CD4-positive, alpha-beta T cell treated with Interleukin-1 beta for 1 hour (primary cell): ENCODE measurements around the gene SAXO2.
"Not testable (repeated sequence)": the region's sequence is repeated elsewhere in the genome, so short reads cannot be mapped to it uniquely, and the experiment has no call there.

ENCODE experiments used
- DNase-seq, 2 donors: peaks; one replicate each; pipeline ENCODE4 v3.0.0-alpha.2; 2020 to 2022

SAXO2 gene

DNA sequence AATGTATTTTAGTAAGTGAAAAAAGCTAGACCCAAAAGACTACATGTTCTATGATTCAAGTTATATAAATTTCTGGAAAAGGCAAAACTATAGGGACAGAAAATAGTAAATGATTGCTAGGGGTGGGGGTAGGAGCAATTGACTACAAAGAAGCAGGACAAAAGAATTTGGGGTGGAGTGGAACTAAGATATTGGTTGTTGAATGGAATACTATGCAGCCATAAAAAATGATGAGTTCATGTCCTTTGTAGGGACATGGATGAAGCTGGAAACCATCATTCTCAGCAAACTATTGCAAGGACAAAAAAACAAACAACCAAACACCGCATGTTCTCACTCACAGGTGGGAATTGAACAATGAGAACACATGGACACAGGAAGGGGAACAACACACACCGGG is 25.6 kb downstream of the SAXO2 start:
- not testable (repeated sequence) for DNase-seq

DNA sequence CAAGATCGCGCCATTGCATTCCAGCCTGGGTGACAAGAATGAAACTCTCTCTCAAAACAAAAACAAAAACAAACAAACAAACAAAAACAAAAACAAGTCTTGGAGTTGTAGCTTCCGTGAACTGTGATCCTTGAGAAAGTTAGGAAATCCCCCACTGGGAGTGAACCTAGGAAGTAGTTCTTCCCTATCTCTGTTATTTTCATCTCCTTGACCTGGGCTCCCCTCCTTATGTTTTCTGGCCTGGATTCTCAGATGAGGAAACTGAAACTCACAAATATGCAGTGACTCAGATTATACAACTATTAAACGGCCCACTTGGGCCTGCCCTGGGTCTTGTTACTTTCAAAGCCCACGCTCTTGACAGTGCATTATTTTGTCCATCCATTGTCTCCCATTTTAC is 29.7 kb downstream of the SAXO2 start:
- DNase-seq = no peak

DNA sequence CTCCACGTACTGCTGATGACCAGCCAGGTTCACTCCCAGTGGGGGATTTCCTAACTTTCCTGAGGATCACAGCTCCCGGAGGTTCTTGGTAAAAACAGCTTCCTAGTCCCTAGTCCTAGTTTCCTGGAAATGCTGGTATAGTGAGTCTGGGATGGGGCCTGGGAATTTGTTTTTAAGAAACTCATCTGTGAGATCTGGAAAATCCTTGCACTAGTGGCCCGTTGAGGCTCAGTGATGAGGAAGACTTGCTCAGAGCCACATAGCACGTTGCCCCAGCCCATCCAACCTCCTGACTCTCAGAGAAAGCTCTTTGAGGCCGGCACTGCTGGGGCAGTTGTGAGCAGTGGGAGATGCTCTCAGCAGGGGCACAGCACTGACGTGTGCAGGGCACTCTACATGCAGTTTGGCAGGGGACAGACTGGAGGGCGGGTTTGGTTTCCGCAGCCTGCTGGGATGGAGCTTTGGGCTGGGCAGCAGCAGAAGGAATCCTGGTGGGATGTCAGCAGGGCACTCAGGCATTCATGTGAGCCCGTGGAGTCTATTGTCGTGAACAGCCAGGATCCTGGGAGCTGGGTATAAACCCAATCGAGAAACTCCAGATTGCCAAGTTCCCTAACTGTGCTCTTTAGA is 31.6 kb downstream of the SAXO2 start:
- no peak for DNase-seq

DNA sequence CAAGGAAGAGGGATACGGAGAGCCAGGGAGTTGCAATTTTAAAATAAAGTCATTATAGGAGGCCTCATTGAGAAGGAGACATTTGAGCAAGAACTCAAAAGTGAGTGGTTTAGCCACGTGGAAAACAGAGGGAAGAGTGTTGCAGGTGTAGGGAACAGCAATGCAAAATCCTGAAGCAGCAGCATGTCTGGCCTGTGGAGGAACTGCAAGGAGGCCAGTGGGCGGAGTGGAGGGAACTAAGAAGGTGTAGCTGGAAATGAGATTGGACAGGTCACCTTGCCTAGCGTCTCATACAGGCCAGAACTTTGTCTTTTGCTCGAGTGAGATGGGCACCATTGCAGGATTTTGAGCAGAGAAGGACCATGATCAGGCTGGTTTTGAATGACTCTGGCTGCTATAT is 34.9 kb downstream of the SAXO2 start:
- no peak for DNase-seq

DNA sequence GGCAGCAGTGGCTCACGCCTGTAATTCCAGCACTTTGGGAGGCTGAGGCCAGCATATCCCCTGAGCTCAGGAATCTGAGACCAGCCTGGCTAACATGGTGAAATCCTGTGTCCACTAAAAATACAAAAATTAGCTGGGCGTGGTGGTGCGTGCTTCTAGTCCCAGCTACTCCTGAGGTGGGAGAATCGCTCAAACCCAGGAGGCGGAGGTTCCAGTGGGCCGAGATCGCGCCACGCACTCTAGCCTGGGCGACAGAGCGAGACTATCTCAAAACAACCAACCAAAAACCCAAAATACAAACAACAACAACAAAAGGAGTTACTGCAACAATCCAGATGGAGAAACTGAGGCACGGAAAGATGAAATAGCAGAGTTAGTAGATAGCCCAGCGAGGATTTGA is 35.4 kb downstream of the SAXO2 start:
- DNase-seq = no peak

DNA sequence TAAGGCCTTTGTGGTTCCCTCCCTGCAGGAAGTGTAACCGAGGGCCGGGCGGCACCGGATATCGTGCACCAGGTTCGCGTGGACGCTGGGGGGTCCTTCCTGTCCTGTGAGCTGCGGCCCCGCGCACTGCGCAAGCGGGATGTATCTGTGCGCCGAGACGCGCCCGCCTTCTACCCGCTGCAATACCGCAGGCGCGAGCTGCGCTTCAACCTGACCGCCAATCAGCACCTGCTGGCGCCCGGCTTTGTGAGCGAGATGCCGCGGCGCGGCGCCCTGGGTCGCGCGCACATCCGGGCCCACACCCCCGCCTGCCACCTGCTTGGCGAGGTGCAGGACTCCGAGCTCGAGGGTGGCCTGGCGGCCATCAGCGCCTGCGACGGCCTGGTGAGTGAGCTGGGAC is 35.9 kb downstream of the SAXO2 start:
- DNase-seq = peak; percentile 59

DNA sequence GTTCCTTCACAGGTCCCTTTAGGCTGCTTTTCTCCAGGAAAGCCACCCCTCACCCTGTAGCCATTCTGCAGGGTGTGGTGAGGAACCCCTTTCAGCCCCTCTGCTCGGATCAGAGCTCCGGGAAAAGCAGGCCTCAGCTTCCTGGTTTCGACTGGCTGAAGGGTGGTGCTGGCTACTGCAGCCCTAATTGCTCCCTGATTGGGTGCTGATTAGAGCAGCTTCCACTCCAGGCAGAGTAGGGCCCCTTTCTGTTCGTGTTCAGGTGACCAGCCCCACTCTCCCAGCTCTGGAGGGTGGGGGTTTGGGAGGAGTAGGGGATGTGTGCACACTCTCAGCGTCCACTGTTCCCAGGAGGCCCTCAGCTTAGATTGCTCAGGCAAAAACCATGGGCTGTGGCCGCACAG is 36.9 kb downstream of the SAXO2 start:
- not testable (repeated sequence) for DNase-seq

DNA sequence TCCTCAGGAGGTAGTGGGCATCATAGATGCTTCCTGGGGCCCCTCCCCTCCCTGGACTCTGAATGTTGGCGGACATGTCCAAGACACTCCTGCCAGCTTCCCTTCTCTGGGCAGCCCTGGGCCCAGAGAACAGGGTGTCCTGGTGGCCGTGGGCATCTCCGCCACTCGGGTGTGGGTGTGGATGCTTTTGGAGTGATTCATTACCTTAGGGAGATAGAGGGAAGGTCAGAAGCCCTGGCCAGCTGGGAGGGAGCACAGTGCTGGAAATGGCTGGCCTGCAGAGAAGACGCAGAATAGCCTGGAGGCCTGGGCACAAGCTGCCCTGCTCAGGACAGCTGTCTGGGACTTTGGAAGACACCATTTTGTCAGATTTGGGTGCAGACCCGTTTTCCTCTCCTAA is 37.7 kb downstream of the SAXO2 start:
- DNase-seq = not testable (repeated sequence)

DNA sequence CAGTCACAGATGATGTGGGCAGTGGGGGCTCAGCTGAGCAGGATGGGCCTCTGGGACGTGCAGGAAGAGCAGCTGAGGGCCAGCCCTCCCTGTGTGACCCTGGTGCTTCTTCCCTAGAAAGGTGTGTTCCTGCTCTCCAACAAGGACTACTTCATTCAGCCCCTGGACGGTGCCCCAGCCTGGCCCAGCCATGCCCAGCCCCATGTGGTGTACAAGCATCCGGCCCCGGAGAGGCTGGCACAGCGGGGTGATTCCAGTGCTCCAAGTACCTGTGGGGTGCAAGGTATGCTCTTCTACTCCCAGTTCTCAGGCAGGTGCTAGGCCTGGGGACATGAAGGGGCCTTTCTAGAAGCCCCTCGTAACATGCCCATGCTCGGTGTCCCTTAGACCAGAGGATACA is 38.3 kb downstream of the SAXO2 start:
- no peak for DNase-seq

DNA sequence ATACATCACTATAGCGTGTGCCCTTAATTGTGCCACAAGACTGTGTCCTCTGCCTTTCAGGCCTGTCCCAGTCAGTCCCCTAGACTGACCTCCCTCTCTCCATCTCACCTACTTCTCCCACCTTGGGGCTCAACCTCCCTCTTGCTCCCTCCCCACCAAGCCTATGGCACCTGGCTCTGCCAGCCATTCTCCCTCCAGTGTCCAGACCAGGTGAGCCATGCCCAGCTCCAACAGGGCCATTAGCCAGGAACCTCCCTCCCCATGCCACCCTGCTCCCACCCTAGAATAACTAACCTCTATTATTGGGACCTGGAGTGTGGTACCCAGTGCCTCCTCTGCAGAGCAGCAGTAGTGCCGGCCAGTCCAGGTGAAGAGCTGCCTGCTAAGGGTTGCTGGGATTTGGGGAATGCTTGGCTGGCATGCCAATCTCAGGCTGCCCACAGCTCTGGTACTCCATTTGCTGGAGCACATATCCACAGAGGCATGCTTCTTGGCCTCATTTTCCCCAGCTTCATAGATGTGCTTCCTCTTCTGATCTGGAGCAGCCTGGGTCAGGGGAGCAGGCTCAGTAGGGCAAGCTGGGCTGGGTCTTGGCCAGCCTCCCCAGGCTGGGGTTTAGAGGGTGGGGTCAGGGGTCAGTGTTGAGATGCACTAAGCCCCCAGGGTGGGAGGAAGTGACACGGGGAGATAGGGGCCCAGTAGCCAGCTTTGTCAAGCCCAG is 38.8 kb downstream of the SAXO2 start:
- DNase-seq = no peak

DNA sequence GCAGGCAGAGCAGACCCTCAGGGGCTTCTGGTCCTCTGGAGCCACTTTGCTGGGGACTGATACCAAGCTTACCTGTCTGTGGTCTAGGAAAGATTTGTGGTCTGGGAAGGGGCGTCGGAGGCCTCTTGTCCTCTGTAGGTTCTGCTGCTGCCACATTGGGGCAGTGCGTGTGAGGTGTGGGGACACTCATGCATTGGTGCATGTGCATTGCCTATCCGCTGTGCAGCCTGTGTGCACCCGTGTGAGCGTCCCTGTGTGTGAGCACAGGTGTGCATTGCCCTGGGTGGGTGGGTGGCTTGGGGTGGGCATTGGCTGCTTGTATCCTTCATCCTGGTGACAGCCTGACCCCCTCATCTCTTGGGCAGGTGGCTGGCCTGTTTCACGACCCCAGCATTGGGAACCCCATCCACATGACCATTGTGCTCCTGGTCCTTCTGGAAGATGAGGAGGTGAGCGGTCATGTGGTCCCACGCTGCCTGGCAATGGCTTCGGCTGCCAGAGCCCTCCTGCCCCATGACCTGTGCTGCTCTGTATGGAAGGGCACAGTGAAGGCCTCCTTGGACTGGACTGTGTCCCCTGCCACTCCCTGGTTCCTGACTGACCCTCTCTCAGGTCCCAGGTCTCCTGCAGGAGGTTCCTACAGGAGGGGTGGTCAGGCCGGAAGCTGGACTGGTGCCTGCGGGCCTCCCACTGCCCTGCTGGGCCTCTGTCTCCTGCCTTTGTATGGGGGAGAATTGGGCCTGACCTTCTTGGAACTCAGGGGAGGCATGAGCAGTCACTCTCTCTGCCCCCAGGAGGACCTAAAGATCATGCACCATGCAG is 41.5 kb downstream of the SAXO2 start:
- DNase-seq = no peak

DNA sequence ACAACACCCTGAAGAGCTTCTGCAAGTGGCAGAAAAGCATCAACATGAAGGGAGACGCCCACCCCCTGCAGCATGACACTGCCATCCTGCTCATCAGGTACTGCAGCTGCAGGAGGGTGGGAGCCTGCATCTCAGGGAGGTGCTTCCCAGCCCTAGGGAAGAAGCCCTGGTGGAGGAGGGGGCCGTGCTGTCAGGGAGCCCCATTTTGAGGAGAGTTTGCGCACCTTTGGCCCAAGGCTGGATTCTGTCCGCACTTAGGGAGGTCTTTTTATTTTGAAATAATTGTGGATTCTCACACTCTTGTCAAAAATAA is 42.1 kb downstream of the SAXO2 start:
- no peak for DNase-seq

DNA sequence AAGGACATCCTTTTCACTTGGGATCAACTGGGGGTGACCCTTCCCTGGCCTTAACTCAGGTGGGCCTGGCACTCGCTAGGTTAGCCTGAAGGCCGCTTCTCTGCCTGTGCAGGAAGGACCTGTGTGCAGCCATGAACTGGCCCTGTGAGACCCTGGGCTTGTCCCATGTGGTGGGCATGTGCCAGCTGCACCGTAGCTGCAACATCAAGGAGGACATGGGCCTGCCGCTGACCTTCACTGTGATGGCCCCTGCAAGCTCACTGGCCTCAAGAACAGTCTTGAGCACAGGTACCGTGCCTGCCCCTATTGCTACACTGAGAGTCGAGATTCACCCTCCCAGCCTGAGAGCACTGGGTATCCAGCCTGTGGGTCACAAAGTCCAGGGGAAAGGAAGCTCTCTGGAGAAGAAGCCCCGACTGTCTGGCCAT is 43.0 kb downstream of the SAXO2 start:
- no peak for DNase-seq

DNA sequence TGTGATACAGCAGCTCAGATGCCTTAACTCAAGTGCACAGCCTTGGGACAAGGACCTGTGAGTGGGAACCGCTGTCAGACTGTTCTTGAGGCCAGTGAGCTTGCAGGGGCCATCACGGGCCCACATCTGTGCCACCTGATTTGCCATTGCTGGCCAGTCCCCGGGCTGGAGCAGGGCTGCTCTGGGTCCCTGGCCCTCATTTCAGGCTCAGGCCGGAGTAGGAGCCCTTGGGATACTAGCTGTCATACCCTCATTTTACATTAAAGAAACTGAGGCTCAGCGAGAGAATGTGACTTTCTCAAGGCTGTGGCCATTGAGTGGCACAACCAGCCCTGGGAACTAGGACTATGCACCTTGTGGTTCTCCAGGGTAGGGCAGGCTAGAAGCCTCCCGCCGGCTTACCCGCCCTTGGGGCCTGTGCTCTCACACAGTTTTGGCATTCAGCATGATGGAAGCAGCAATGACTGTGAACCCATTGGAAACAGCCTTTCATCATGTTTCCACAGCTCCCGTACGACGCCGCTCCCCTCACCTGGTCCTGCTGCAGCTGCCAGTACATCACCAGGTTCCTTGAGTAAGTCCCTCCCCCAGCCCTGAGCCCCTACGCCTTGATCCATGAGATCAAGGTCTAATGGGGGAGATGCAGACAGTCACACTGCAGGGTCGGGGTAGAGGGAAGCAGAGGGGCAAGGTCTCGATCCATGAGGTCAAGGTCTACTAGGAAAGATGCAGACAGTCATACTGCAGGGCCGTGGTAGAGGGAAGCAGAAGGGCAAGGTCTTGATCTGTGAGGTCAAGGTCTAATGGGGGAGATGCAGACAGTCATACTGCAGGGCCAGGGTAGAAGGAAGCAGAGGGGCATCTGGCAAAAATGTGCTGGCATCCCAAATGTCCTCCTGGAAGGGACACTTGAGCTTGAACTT is 44.4 kb downstream of the SAXO2 start:
- DNase-seq = no peak

DNA sequence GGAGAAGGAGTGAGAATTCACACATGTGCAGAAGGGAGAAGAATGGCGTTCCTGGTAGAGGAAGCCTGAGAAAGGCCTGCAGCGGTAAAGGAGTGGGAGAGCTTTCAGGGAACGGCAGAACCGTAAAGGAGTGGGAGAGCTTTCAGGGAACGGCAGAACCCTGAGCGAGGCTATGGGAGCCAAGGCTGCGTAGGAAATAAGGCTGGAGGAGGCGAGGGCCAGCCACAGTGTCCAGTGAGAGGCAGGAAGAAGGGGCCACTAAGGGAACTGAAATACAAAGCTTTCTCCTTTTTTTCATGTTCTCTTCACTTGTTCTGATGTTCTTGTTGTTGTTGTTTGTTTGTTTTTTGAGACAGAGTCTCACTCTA is 45.1 kb downstream of the SAXO2 start:
- DNase-seq = no peak

DNA sequence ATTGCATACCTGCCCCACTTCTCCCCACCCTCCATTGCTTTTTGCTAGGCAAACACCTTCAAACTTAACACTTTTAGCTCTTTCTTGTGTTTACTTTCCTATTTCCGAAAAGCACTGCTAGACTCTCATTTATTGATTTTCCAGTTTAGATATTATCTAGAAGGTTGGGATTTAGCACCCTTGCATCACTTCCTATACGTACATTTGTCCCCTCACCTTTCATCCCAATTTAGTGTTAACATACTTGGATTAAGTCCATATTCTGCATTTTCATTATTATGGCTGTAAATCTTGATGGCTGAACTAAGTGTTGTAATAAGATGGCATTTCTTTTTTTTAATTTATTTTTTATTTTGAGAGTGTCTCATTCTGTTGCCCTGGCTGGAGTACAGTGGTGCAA is 47.2 kb downstream of the SAXO2 start:
- DNase-seq = no peak

DNA sequence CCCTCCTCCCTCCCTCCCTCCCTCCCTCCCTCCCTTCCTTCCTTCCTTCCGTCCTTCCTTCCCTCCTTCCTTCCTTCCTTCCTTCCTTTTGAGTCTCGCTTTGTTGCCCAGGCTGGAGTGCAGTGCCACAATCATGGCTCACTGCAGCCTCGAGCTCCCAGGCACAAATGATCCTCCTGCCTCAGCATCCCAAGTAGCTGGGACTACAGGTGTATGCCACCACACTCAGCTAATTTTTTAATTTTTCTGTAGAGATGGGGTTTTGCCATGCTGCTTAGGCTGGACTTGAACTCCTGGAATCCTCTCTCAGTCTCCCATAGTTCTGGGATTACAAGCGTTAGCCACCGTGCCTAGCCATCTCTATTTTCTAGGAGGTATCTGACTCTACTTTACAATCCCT is 48.7 kb downstream of the SAXO2 start:
- DNase-seq = not testable (repeated sequence)

DNA sequence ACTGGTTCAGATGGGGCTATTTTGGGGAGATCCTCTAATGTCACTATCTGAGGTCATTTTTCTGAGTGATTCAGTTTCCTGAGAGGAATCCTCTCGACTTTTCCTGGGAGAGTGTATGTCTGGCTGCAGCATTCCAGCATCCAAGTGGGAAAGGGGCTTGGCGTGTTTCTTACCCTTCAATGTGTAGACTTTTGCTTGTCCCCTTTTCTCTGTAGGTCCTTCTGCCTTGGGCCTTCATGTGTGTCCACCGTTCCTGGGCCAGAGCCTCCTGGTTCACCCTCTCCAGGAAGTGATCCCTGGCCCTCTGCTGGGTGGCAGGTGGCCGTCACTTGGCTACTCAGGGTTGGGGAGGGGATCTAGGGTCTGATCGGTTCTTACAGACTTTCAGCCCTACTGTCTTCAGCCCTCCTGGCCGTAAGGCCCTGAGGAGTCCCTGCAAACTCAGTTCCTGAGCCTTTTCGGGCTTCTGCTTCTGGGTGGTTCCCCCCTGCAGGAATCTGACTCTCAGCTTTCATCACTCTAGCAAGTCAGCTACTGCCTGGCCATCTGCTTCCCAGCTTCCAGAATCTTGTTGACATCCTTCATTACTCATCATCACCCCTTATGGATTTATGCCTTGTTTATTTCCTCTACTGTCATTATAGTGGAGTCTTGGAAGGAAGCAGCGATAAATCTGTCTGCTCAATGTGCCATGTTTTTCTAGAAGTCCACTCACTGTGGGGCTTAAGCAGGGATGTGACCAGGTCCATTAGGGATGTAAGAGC is 50.1 kb downstream of the SAXO2 start:
- no peak for DNase-seq

DNA sequence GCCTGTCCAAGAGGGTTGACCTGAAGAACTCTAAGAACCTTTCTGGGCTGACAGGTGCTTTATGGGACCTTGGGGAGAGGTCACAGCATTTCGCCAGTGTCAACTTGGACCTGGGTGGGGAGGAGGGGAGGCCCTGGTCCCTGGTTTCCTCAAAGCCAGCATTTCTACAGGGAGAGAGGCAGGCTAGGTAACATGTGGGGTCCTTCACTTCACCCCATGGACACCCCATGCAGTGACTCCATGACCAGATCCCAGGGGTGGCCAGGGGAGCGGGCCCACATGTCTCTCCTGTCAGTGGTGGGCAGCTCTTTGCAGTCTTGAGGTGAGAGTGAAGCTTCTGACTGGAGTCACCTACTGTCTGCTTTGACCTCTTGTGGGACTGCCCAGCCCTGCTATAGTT is 50.8 kb downstream of the SAXO2 start:
- DNase-seq = no peak

DNA sequence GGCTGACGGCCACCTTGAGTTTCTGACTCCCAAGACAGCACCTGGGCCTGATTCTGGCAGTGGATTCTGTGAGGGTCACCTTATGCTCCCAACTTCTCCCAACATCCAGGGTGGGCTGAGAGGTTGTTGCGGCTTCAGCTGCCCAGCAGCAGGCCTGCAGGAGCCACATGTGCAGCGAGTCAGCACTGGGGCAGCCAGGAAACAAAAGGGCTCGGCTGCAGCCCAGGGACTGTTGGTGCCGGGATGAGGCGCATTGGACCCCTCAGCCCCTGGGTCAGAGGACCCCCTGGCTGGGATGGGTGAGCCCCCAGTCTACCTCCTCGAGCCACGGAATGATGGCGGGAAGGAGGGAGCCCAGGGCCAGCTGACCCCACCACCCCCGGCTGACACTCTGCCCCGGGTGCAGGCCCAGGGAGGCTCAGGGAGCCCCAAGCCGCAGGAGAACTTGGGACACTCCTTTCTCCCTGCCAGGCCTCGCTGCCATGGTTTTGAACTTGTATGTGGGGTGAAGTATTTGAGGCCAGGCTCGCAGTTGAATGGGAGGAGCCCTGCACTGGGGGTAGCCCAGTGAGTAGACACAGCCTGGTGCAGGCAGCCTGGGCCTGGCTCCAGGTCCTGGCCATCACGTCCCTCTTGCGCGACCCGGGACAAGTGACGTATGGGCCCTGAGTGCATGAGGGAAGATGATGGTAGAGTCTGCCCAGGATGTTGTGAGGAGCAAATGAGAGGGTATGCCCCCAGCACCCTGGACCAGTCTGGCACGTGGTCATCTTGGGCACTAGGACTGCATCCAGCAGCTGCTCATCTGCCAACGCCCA is 51.5 kb downstream of the SAXO2 start:
- DNase-seq = not testable (repeated sequence)

DNA sequence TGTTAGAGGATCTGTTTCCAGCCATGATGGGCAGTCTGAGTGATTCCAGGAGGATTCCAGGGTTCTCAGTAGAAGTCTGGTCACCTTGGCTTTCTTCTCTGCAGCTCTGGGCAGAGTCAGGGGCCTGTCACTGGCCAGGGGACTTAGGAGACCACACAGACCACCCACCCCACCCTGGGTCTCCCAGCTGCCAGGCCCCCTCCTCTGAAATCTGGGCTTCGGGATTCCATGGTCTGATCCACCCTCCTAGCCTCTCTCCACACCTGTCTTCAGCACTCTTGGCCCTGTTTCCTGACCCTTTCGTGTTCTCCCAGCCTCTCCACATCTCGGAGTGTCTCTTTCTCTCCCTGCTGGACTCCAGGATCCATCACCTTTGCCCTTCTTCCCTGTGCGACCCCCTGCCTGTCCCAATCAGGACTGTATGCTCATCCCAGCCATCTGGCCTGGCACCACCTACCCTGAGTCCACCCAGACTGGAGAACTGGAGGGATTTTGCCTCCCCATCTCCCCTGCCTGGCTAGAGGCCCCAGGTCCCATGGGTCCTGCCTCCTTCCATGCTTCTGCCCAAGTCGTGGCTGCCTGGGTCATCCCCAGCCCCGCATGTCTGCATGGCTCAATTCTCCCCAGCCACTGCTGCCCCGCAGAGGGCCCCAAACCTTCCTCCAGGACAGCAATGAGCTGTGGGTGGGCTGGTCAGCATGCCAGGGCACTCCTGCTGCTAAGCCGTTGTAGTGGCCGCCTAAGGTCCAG is 52.3 kb downstream of the SAXO2 start:
- DNase-seq = no peak
